ENCODE data around the gene PLIN5.
A peak's percentile ranks its signal among the peaks of the same experiment; 100 is the strongest.

PLIN5 gene

GRCh38 chr19:4576016-4576933 lies 41.3 kb upstream of the PLIN5 start:
- H3K27me3 ChIP-seq (replicated peaks; ENCODE audit: control insufficient read depth, insufficient read depth, low read length): no peaks in the 10 kb centered on the region; the same call in none of the 2 replicates
- no peak for DNase-seq (ENCODE audit: extremely low read depth, insufficient read length)
- peak; percentile 78 for TF ChIP-seq CTCF (IDR thresholded peaks at IDR 0.05; ENCODE audit: insufficient read depth, low read length, poor library complexity, severe bottlenecking)
- no peak overlapping the region for H3K4me3 ChIP-seq (replicated peaks; ENCODE audit: low read depth, low read length)
- no peaks in the 10 kb centered on the region for H3K36me3 ChIP-seq (ENCODE audit: control insufficient read depth, insufficient read depth, low read length)

GRCh38 chr19:4575267-4576015 lies 40.4 kb upstream of the PLIN5 start:
- DNase-seq (ENCODE audit: extremely low read depth, insufficient read length): no peak
- H3K4me3 ChIP-seq (replicated peaks; ENCODE audit: low read depth, low read length): no peak overlapping the region

GRCh38 chr19:4573682-4574081 lies 38.7 kb upstream of the PLIN5 start:
- H3K27me3 ChIP-seq (replicated peaks; ENCODE audit: control insufficient read depth, insufficient read depth, low read length): no peaks in the 10 kb centered on the region; the same call in 1 of the 2 replicates
- no peak for DNase-seq (ENCODE audit: extremely low read depth, insufficient read length)
- no peak for TF ChIP-seq CTCF (IDR thresholded peaks at IDR 0.05; ENCODE audit: insufficient read depth, low read length, poor library complexity, severe bottlenecking)
- no peak overlapping the region for H3K4me3 ChIP-seq (replicated peaks; ENCODE audit: low read depth, low read length)
- H3K36me3 ChIP-seq (ENCODE audit: control insufficient read depth, insufficient read depth, low read length): no peaks in the 10 kb centered on the region

More at GRCh38 chr19:4575267-4576015, 40.4 kb upstream of the PLIN5 start:
- no peak for TF ChIP-seq CTCF (IDR thresholded peaks at IDR 0.05; ENCODE audit: insufficient read depth, low read length, poor library complexity, severe bottlenecking)
- no peaks in the 10 kb centered on the region; the same call in none of the 2 replicates for H3K27me3 ChIP-seq (replicated peaks; ENCODE audit: control insufficient read depth, insufficient read depth, low read length)
- H3K36me3 ChIP-seq (ENCODE audit: control insufficient read depth, insufficient read depth, low read length): no peaks in the 10 kb centered on the region

GRCh38 chr19:4571305-4571917 lies 36.4 kb upstream of the PLIN5 start:
- no peak for DNase-seq (ENCODE audit: extremely low read depth, insufficient read length)
- no peak for TF ChIP-seq CTCF (IDR thresholded peaks at IDR 0.05; ENCODE audit: insufficient read depth, low read length, poor library complexity, severe bottlenecking)
- H3K27me3 ChIP-seq (replicated peaks; ENCODE audit: control insufficient read depth, insufficient read depth, low read length): no peaks in the 10 kb centered on the region; the same call in 1 of the 2 replicates
- H3K36me3 ChIP-seq (ENCODE audit: control insufficient read depth, insufficient read depth, low read length): no peaks in the 10 kb centered on the region
- H3K4me3 ChIP-seq (replicated peaks; ENCODE audit: low read depth, low read length): no peak overlapping the region

- H3K27me3 ChIP-seq (replicated peaks; ENCODE audit: control insufficient read depth, insufficient read depth, low read length): no peaks in the 10 kb centered on the region; the same call in 1 of the 2 replicates
- no peak for DNase-seq (ENCODE audit: extremely low read depth, insufficient read length)
- TF ChIP-seq CTCF (IDR thresholded peaks at IDR 0.05; ENCODE audit: insufficient read depth, low read length, poor library complexity, severe bottlenecking): no peak
- no peaks in the 10 kb centered on the region for H3K36me3 ChIP-seq (ENCODE audit: control insufficient read depth, insufficient read depth, low read length)
- no peak overlapping the region for H3K4me3 ChIP-seq (replicated peaks; ENCODE audit: low read depth, low read length)
Measured at GRCh38 chr19:4570916-4571304, 35.9 kb upstream of the PLIN5 start.

Data from GM06990 (cell line).